ENCODE results near the gene CYP3A5.
"Not testable (repeated sequence)": the region's sequence is repeated elsewhere in the genome, so short reads cannot be mapped to it uniquely, and the experiment has no call there.

The CYP3A5 gene

GRCh38 chr7:99709260-99709659 is 29.5 kb upstream of the CYP3A5 start:
- Histone ChIP-seq H3K36me3 (ENCODE audit: insufficient read depth, low read length) (no peaks in the 10 kb centered on the region), H3K9ac (ENCODE audit: insufficient read length) (no peak overlapping the region), H3K4me3 (no peak overlapping the region), H3K27ac (no peak overlapping the region), H3K9me3 (ENCODE audit: low read depth, low read length) (no peaks in the 10 kb centered on the region)
- TF ChIP-seq EZH2 (IDR thresholded peaks at IDR 0.05) (no peak), FOXP2 (optimal IDR thresholded peaks at IDR 0.05; ENCODE audit: control extremely low read depth, extremely low read length, insufficient read depth) (no peak), POLR2AphosphoS5 (IDR thresholded peaks at IDR 0.05; ENCODE audit: borderline replicate concordance, low read depth, low read length) (no peak)
- DNase-seq (ENCODE audit: low read depth, low spot score) = no peak

DNA sequence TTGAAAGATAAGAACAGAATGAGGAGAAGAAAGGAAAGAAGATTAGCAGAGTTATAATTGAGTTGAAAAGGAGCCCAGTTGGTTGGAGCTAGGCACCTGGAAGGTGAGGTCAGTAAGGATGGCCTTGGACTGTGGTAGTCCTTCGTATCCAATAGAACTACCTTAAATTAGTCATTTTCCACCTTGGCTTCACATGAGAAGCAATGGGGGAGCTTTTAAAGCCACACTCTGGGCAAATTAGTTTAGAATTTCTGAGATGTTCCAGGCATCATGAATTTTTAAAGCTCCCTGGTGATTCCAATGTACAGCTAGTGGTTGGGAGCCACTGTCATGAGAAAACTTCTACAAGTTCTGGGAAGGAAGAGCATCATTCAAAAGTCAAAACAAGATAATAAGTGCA is 27.3 kb upstream of the CYP3A5 start:
- TF ChIP-seq EZH2 (IDR thresholded peaks at IDR 0.05) = no peak
- TF ChIP-seq POLR2AphosphoS5 (IDR thresholded peaks at IDR 0.05; ENCODE audit: borderline replicate concordance, low read depth, low read length) = no peak
- TF ChIP-seq FOXP2 (optimal IDR thresholded peaks at IDR 0.05; ENCODE audit: control extremely low read depth, extremely low read length, insufficient read depth) = no peak
- Histone ChIP-seq H3K27ac (no peak overlapping the region), H3K36me3 (ENCODE audit: insufficient read depth, low read length) (no peaks in the 10 kb centered on the region), H3K4me3 (no peak overlapping the region), H3K9me3 (ENCODE audit: low read depth, low read length) (no peaks in the 10 kb centered on the region), H3K9ac (ENCODE audit: insufficient read length) (no peak overlapping the region)
- DNase-seq (ENCODE audit: low read depth, low spot score) = no peak

DNA sequence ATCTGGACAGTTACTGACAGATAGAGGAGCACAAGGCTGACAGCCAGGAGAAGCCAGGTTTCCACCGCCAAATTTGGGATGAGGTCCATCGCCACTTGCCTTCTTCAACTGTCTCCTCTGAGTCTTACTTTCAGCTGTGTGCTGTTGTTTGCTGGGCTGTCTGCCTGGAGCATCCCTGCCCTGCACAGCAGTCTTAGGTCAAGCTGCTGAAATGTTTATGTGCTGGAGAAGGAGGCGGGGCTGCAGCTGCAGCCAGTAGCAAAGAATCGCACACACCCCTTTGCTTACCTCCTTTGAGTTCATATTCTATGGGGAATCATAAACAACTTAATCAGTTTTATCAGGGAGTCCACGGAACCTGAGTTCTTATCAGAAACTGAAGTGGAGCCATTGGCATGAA is 20.1 kb upstream of the CYP3A5 start:
- H3K27ac ChIP-seq = no peak overlapping the region
- H3K9me3 ChIP-seq (ENCODE audit: low read depth, low read length) = no peaks in the 10 kb centered on the region
- H3K9ac ChIP-seq (ENCODE audit: insufficient read length) = no peak overlapping the region
- H3K36me3 ChIP-seq (ENCODE audit: insufficient read depth, low read length) = no peaks in the 10 kb centered on the region
- no peak overlapping the region for H3K4me3 ChIP-seq
- TF ChIP-seq POLR2AphosphoS5 (IDR thresholded peaks at IDR 0.05; ENCODE audit: borderline replicate concordance, low read depth, low read length) = no peak
- no peak for TF ChIP-seq FOXP2 (optimal IDR thresholded peaks at IDR 0.05; ENCODE audit: control extremely low read depth, extremely low read length, insufficient read depth)
- TF ChIP-seq EZH2 (IDR thresholded peaks at IDR 0.05) = no peak
- DNase-seq (ENCODE audit: low read depth, low spot score) = no peak

GRCh38 chr7:99698867-99699730 is 19.3 kb upstream of the CYP3A5 start:
- DNase-seq (ENCODE audit: low read depth, low spot score); H3K27ac ChIP-seq: not testable (repeated sequence)

DNA sequence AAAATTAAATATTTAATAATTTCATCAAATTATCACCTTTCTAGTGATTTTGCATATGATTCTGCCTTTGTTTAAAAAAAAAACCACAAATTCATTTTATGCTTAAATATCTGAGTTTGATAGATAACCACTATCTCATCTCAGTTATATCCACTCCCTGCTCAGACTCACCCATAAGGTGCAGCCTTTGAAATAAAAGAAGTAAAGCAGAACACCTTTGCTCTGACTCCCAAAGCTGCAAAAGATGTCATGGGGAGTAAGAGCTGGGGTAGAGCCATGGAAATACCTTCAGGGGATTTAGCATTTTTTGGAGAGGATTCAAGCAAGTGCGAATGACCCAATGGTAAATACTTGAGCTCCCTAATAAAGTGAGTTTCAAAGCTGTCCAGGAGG is 15.1 kb upstream of the CYP3A5 start:
- H3K36me3 ChIP-seq (ENCODE audit: insufficient read depth, low read length) = no peaks in the 10 kb centered on the region

More at GRCh38 chr7:99698867-99699730, 19.3 kb upstream of the CYP3A5 start:
- H3K4me3 ChIP-seq; H3K9ac ChIP-seq (ENCODE audit: insufficient read length); H3K36me3 ChIP-seq (ENCODE audit: insufficient read depth, low read length); H3K9me3 ChIP-seq (ENCODE audit: low read depth, low read length): not testable (repeated sequence)

GRCh38 chr7:99694201-99694911 is 14.6 kb upstream of the CYP3A5 start:
- Histone ChIP-seq H3K27ac (no peak overlapping the region), H3K9ac (ENCODE audit: insufficient read length) (no peak overlapping the region), H3K36me3 (ENCODE audit: insufficient read depth, low read length) (no peaks in the 10 kb centered on the region), H3K9me3 (ENCODE audit: low read depth, low read length) (no peaks in the 10 kb centered on the region), H3K4me3 (no peak overlapping the region)
- TF ChIP-seq FOXP2 (optimal IDR thresholded peaks at IDR 0.05; ENCODE audit: control extremely low read depth, extremely low read length, insufficient read depth) (no peak), EZH2 (IDR thresholded peaks at IDR 0.05) (no peak), POLR2AphosphoS5 (IDR thresholded peaks at IDR 0.05; ENCODE audit: borderline replicate concordance, low read depth, low read length) (no peak)
- no peak for DNase-seq (ENCODE audit: low read depth, low spot score)

More for the DNA sequence above, 15.1 kb upstream of the CYP3A5 start:
- no peak overlapping the region for H3K4me3 ChIP-seq
- DNase-seq (ENCODE audit: low read depth, low spot score) = no peak
- no peak for TF ChIP-seq FOXP2 (optimal IDR thresholded peaks at IDR 0.05; ENCODE audit: control extremely low read depth, extremely low read length, insufficient read depth)
- no peak for TF ChIP-seq EZH2 (IDR thresholded peaks at IDR 0.05)
- TF ChIP-seq POLR2AphosphoS5 (IDR thresholded peaks at IDR 0.05; ENCODE audit: borderline replicate concordance, low read depth, low read length) = no peak
- H3K27ac ChIP-seq = no peak overlapping the region
- H3K9ac ChIP-seq (ENCODE audit: insufficient read length) = no peak overlapping the region
- H3K9me3 ChIP-seq (ENCODE audit: low read depth, low read length) = no peaks in the 10 kb centered on the region

DNA sequence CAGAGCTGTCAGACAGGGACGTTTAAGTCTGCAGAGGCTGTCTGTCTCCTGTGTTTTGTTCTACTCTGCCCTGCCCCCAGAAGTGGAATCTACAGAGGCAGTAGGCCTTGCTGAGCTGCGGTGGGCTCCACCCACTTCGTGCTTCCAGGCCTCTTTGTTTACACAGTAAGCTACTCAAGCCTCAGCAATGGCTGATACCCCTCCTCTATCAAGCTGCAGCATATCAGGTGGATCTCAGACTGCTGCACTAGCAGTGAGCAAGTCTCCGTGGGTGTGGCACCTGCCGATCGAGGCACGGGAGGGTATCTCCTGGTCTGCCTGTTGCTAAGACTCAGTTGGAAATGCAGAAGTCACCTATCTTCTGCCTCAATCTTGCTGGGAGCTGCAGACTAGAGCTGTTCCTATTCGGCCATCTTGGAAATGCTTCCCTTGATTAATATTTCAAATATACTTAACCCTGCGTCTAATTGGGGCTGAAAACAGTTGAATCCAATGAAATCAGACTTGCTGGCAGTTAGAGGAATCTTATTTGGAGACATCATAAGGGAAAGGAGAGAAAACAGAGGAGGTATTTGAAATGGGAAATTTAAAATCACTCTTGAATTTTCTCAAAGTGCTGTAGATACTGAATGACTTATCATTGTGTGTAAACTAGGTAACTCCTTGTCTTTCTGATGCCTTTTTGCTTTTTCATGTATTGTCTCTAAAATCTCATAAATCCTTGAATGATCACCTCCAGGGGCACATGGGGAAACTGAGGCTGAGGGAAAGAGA is 13.8 kb upstream of the CYP3A5 start:
- TF ChIP-seq FOXP2 (optimal IDR thresholded peaks at IDR 0.05; ENCODE audit: control extremely low read depth, extremely low read length, insufficient read depth) = no peak
- TF ChIP-seq EZH2 (IDR thresholded peaks at IDR 0.05) = no peak
- no peak for TF ChIP-seq POLR2AphosphoS5 (IDR thresholded peaks at IDR 0.05; ENCODE audit: borderline replicate concordance, low read depth, low read length)
- DNase-seq (ENCODE audit: low read depth, low spot score) = no peak
- no peak overlapping the region for H3K9ac ChIP-seq (ENCODE audit: insufficient read length)
- H3K36me3 ChIP-seq (ENCODE audit: insufficient read depth, low read length) = no peaks in the 10 kb centered on the region
- no peak overlapping the region for H3K27ac ChIP-seq
- no peaks in the 10 kb centered on the region for H3K9me3 ChIP-seq (ENCODE audit: low read depth, low read length)
- H3K4me3 ChIP-seq = no peak overlapping the region

- no peak for DNase-seq (ENCODE audit: low read depth, low spot score)
- Histone ChIP-seq H3K9ac (ENCODE audit: insufficient read length) (no peak overlapping the region), H3K9me3 (ENCODE audit: low read depth, low read length) (no peaks in the 10 kb centered on the region), H3K36me3 (ENCODE audit: insufficient read depth, low read length) (no peaks in the 10 kb centered on the region), H3K4me3 (no peak overlapping the region), H3K27ac (no peak overlapping the region)
- TF ChIP-seq POLR2AphosphoS5 (IDR thresholded peaks at IDR 0.05; ENCODE audit: borderline replicate concordance, low read depth, low read length) = no peak
- no peak for TF ChIP-seq FOXP2 (optimal IDR thresholded peaks at IDR 0.05; ENCODE audit: control extremely low read depth, extremely low read length, insufficient read depth)
- no peak for TF ChIP-seq EZH2 (IDR thresholded peaks at IDR 0.05)
Observed at GRCh38 chr7:99693100-99693426, 13.3 kb upstream of the CYP3A5 start.

DNA sequence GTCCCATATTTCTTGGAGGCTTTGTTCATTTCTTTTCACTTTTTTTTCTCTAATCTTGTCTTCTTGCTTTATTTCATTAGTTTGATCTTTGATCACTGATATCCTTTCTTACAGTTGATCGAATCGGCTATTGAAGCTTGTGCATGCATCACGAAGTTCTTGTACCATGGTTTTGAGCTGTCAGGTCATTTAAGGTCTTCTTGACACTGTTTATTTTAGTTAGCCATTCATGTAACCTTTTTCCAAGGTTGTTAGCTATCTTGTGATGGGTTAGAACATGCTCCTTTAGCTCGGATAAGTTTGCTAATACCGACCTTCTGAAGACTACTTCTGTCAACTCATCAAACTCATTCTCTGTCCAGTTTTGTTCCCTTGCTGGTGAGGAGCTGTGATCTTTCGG is 12.8 kb upstream of the CYP3A5 start:
- H3K4me3 ChIP-seq; H3K9ac ChIP-seq (ENCODE audit: insufficient read length); H3K9me3 ChIP-seq (ENCODE audit: low read depth, low read length); H3K36me3 ChIP-seq (ENCODE audit: insufficient read depth, low read length); H3K27ac ChIP-seq; DNase-seq (ENCODE audit: low read depth, low spot score): not testable (repeated sequence)

- H3K9ac ChIP-seq (ENCODE audit: insufficient read length); DNase-seq (ENCODE audit: low read depth, low spot score): not testable (repeated sequence)
Observed at GRCh38 chr7:99691658-99692057, 11.9 kb upstream of the CYP3A5 start.

GRCh38 chr7:99690918-99691317 is 11.1 kb upstream of the CYP3A5 start:
- H3K27ac ChIP-seq = not testable (repeated sequence)

More at GRCh38 chr7:99691658-99692057, 11.9 kb upstream of the CYP3A5 start:
- not testable (repeated sequence) for H3K9me3 ChIP-seq (ENCODE audit: low read depth, low read length); H3K4me3 ChIP-seq; H3K36me3 ChIP-seq (ENCODE audit: insufficient read depth, low read length); H3K27ac ChIP-seq

More at GRCh38 chr7:99690918-99691317, 11.1 kb upstream of the CYP3A5 start:
- H3K9ac ChIP-seq (ENCODE audit: insufficient read length); H3K9me3 ChIP-seq (ENCODE audit: low read depth, low read length); H3K4me3 ChIP-seq; DNase-seq (ENCODE audit: low read depth, low spot score); H3K36me3 ChIP-seq (ENCODE audit: insufficient read depth, low read length): not testable (repeated sequence)

All from SK-N-MC (cell line).